ENCODE measurements around the gene SKP1.

DNA sequence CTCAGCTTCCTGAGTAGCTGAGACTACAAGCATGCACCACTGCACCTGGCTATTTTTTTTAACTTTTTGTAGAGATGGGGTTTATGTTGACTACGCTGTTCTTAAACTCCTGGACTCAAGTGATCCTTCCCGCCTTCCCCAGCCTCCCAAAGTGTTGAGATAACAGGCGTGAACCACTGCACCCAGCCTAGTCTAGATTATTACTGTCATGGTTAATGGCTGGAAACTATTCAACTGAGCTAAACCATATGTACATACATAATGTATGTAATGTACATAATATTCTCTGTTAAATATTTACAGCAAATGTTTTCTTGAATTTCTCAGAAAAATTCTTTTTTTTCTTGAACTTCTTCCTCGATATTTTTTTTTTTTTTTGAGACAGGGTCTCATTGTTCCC, 27.8 kb upstream of the SKP1 start:
- TF ChIP-seq CTCF (IDR thresholded peaks at IDR 0.05; ENCODE audit: borderline replicate concordance, extremely low read depth, low read length, poor library complexity, severe bottlenecking), result no peak
- no peak for TF ChIP-seq EZH2 (IDR thresholded peaks at IDR 0.05; ENCODE audit: borderline replicate concordance, low read depth, low read length, severe bottlenecking)
